ENCODE results near the gene TP53BP1. TPM values are rescaled to one million over a fixed set of nuclear protein-coding genes. Genes with fewer than 3 reads are reported as not detected.

The TP53BP1 gene
- total RNA-seq, 1 donor from 2014 or later = 44.9 TPM

DNA sequence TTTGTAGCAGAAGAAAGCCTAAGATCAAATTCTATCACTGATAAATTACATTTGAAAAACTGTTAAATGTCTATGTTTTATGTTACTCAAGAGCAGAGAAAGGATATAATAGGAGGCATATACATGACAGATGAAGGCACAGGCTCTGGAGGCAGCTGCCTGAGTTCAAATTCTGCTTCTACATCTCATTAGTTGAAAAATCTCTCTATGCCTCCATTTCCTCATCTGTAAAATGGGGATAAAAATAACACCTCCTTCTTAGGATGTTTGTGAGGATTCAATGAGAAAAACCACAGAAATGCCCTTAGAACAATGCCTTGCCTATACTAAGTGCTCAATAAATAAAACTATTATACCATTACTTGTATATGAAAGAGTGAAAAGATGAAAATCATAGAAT is 21.0 kb downstream of the TP53BP1 start:
- Histone ChIP-seq H3K27me3 (no peaks in the 10 kb centered on the region), H3K4me1 (no peaks in the 10 kb centered on the region), H3K27ac (no peak overlapping the region), H3K36me3 (peaks cover 0 to 60% of the 10 kb centered on the region in 2 donors), H3K4me3 (no peak overlapping the region), H3K9me3 (no peaks in the 10 kb centered on the region)
- TF ChIP-seq POLR2AphosphoS5 (IDR thresholded peaks at IDR 0.05; ENCODE audit: insufficient read depth in 1 of 2, low read depth in 1 of 2) (no peak), POLR2A (IDR thresholded peaks at IDR 0.05) (no peak), CTCF (IDR thresholded peaks at IDR 0.05) (no peak)
- DNase-seq (ENCODE audit: extremely low spot score in 2 of 2) = no peak
- intact Hi-C loops (cut with DNase I) = no loop called here

DNA sequence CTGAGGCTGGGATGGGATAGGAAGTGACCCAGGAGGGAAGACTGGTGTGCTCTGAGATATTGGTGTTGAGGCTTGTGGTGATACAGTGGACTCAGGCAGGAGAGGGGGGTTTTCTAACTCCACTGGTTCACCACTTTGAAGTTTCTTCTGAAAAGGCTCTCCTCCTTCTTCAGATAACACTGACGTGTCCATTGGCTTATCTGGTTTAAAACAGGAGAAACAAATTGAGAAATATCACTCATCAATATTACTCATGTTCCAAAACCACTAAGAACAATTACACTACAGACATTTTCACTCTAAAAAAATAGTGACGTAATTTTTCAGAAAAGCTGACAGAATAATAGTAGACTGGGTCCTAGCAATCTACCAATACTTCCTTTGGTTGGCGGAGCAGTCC is 23.1 kb downstream of the TP53BP1 start:
- H3K4me1 ChIP-seq = no peaks in the 10 kb centered on the region
- no peaks in the 10 kb centered on the region for H3K9me3 ChIP-seq
- peaks cover 0 to 51% of the 10 kb centered on the region in 2 donors for H3K36me3 ChIP-seq
- H3K27ac ChIP-seq = no peak overlapping the region
- DNase-seq (ENCODE audit: extremely low spot score in 2 of 2) = no peak
- TF ChIP-seq POLR2AphosphoS5 (IDR thresholded peaks at IDR 0.05; ENCODE audit: insufficient read depth in 1 of 2, low read depth in 1 of 2) (no peak), CTCF (IDR thresholded peaks at IDR 0.05) (no peak), POLR2A (IDR thresholded peaks at IDR 0.05) (no peak)
- H3K27me3 ChIP-seq = no peaks in the 10 kb centered on the region
- intact Hi-C loops (cut with DNase I) = no loop called here
- H3K4me3 ChIP-seq = no peak overlapping the region

GRCh38 chr15:43465100-43465499 is 27.9 kb downstream of the TP53BP1 start:
- Histone ChIP-seq H3K9me3 (no peaks in the 10 kb centered on the region), H3K4me3 (no peak overlapping the region), H3K27ac (no peak overlapping the region), H3K4me1 (no peaks in the 10 kb centered on the region), H3K36me3 (peaks cover 0 to 38% of the 10 kb centered on the region in 2 donors), H3K27me3 (no peaks in the 10 kb centered on the region)
- no peak for DNase-seq (ENCODE audit: extremely low spot score in 2 of 2)
- intact Hi-C loops (cut with DNase I) = no loop called here
- no peak for TF ChIP-seq CTCF (IDR thresholded peaks at IDR 0.05)

DNA sequence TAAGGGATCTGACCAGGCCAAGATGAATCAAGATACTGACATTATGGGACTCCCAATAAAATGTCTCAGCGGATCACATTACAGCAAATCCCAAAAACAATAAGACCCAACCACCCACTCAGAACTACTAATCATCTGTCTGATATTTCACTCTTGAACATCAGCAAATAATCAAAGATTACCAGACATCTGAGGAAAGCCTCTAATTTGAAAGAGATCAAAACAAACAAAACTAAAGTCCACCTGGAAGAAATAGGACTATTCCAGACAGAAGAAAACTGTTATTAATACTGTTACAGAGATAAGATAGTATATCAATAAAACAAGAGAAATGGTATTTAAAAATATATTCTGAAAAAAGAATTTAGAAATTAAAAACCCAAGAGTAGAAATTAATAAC is 29.0 kb downstream of the TP53BP1 start:
- no peak overlapping the region for H3K27ac ChIP-seq
- H3K4me1 ChIP-seq = no peaks in the 10 kb centered on the region
- DNase-seq (ENCODE audit: extremely low spot score in 2 of 2) = no peak
- no peak overlapping the region for H3K4me3 ChIP-seq
- intact Hi-C loops (cut with DNase I) = no loop called here
- H3K36me3 ChIP-seq = peaks cover 0 to 32% of the 10 kb centered on the region in 2 donors
- H3K9me3 ChIP-seq = no peaks in the 10 kb centered on the region
- TF ChIP-seq CTCF (IDR thresholded peaks at IDR 0.05) (no peak), POLR2AphosphoS5 (IDR thresholded peaks at IDR 0.05; ENCODE audit: insufficient read depth in 1 of 2, low read depth in 1 of 2) (no peak), POLR2A (IDR thresholded peaks at IDR 0.05) (no peak)
- H3K27me3 ChIP-seq = no peaks in the 10 kb centered on the region

GRCh38 chr15:43463507-43463906 is 29.4 kb downstream of the TP53BP1 start:
- DNase-seq (ENCODE audit: extremely low spot score in 2 of 2) = peak in 1 of 2 donors; percentile 5
- intact Hi-C loops (cut with DNase I) = no loop called here
- Histone ChIP-seq H3K27ac (no peak overlapping the region), H3K4me1 (no peaks in the 10 kb centered on the region), H3K9me3 (no peaks in the 10 kb centered on the region), H3K27me3 (no peaks in the 10 kb centered on the region), H3K4me3 (no peak overlapping the region), H3K36me3 (peaks cover 0 to 36% of the 10 kb centered on the region in 2 donors)
- no peak for TF ChIP-seq POLR2A (IDR thresholded peaks at IDR 0.05)
- no peak for TF ChIP-seq CTCF (IDR thresholded peaks at IDR 0.05)
- no peak for TF ChIP-seq POLR2AphosphoS5 (IDR thresholded peaks at IDR 0.05; ENCODE audit: insufficient read depth in 1 of 2, low read depth in 1 of 2)
